ENCODE measurements around the gene NUP37. TPM values are rescaled to one million over a fixed set of nuclear protein-coding genes. Genes with fewer than 3 reads are reported as not detected.
"Not testable (repeated sequence)": the region's sequence is repeated elsewhere in the genome, so short reads cannot be mapped to it uniquely, and the experiment has no call there.

NUP37 gene
- total RNA-seq, 1 donor from 2014 or later, result 7.1 TPM

- Mint-ChIP-seq H3K27ac (ENCODE audit: unreplicated experiment) (no peak overlapping the region), H3K27me3 (ENCODE audit: unreplicated experiment) (peaks cover 1% of the 10 kb centered on the region), H3K36me3 (ENCODE audit: unreplicated experiment) (no peaks in the 10 kb centered on the region)
Observed at GRCh38 chr12:102144221-102144620, 24.3 kb upstream of the NUP37 start.

GRCh38 chr12:102142866-102143373 is 23.0 kb upstream of the NUP37 start:
- H3K4me1 Mint-ChIP-seq (ENCODE audit: low read depth, unreplicated experiment); H3K36me3 Mint-ChIP-seq (ENCODE audit: unreplicated experiment); H3K4me3 Mint-ChIP-seq (ENCODE audit: unreplicated experiment); H3K27me3 Mint-ChIP-seq (ENCODE audit: unreplicated experiment); DNase-seq; H3K27ac Mint-ChIP-seq (ENCODE audit: unreplicated experiment); H3K9me3 Mint-ChIP-seq (ENCODE audit: unreplicated experiment): not testable (repeated sequence)

More at GRCh38 chr12:102144221-102144620, 24.3 kb upstream of the NUP37 start:
- DNase-seq, result no peak
- H3K4me3 Mint-ChIP-seq (ENCODE audit: unreplicated experiment), result no peak overlapping the region
- TF ChIP-seq CTCF (IDR thresholded peaks at IDR 0.05; ENCODE audit: partially characterized antibody, unreplicated experiment), result no peak
- no peaks in the 10 kb centered on the region for H3K9me3 Mint-ChIP-seq (ENCODE audit: unreplicated experiment)
- H3K4me1 Mint-ChIP-seq (ENCODE audit: low read depth, unreplicated experiment), result no peaks in the 10 kb centered on the region

GRCh38 chr12:102137619-102138018 is 17.7 kb upstream of the NUP37 start:
- H3K27ac Mint-ChIP-seq (ENCODE audit: unreplicated experiment); H3K27me3 Mint-ChIP-seq (ENCODE audit: unreplicated experiment); H3K4me3 Mint-ChIP-seq (ENCODE audit: unreplicated experiment); H3K9me3 Mint-ChIP-seq (ENCODE audit: unreplicated experiment); H3K36me3 Mint-ChIP-seq (ENCODE audit: unreplicated experiment); H3K4me1 Mint-ChIP-seq (ENCODE audit: low read depth, unreplicated experiment); DNase-seq: not testable (repeated sequence)

GRCh38 chr12:102131442-102131841 is 11.5 kb upstream of the NUP37 start:
- H3K9me3 Mint-ChIP-seq (ENCODE audit: unreplicated experiment); H3K27ac Mint-ChIP-seq (ENCODE audit: unreplicated experiment); H3K27me3 Mint-ChIP-seq (ENCODE audit: unreplicated experiment); DNase-seq; H3K4me1 Mint-ChIP-seq (ENCODE audit: low read depth, unreplicated experiment); H3K4me3 Mint-ChIP-seq (ENCODE audit: unreplicated experiment); H3K36me3 Mint-ChIP-seq (ENCODE audit: unreplicated experiment): not testable (repeated sequence)

DNA sequence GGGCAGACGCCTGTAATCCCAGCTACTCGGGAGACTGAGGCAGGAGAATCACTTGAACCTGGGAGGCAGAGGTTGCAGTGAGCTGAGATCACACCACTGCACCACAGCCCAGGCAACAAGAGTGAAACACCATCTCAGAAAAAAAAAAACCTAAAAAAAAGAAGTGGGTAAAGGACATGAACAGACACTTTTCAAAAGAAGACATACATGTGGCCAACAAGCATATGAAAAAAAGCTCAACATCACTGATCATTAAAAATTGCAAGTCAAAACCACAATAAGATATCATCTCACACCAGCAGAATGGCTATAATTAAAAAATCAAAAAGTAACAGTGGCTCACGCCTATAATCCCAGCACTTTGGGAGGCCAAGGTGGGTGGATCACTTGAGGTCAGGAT is 10.8 kb upstream of the NUP37 start:
- H3K4me3 Mint-ChIP-seq (ENCODE audit: unreplicated experiment); DNase-seq; H3K27me3 Mint-ChIP-seq (ENCODE audit: unreplicated experiment); H3K27ac Mint-ChIP-seq (ENCODE audit: unreplicated experiment); H3K9me3 Mint-ChIP-seq (ENCODE audit: unreplicated experiment); H3K36me3 Mint-ChIP-seq (ENCODE audit: unreplicated experiment); H3K4me1 Mint-ChIP-seq (ENCODE audit: low read depth, unreplicated experiment): not testable (repeated sequence)

DNA sequence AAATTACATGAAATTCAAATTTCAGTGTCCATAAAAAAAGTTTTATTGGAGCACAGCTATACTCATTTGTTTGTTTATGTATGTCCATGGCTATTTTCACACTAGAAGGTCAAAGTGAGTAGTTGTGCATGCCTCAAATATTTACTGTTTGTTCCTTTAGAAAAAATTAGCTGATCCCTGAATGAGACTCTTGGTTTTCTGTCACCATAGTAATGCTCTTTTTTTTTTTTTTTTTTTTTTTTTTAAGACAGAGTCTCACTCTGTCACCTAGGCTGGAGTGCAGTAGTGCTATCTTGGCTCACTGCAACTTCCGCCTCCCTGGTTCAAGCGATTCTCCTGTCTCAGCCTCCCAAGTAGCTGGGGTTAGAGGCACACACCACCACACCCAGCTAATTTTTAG is 1.4 kb upstream of the NUP37 start:
- H3K27me3 Mint-ChIP-seq (ENCODE audit: unreplicated experiment); H3K27ac Mint-ChIP-seq (ENCODE audit: unreplicated experiment); H3K4me1 Mint-ChIP-seq (ENCODE audit: low read depth, unreplicated experiment); H3K36me3 Mint-ChIP-seq (ENCODE audit: unreplicated experiment); H3K9me3 Mint-ChIP-seq (ENCODE audit: unreplicated experiment); DNase-seq: not testable (repeated sequence)
- peak overlapping the region; percentile 91 for H3K4me3 Mint-ChIP-seq (ENCODE audit: unreplicated experiment)

- no peak overlapping the region for H3K27ac Mint-ChIP-seq (ENCODE audit: unreplicated experiment)
Observed at GRCh38 chr12:102120886-102121285, 972 bp upstream of the NUP37 start.

More at GRCh38 chr12:102120886-102121285, 972 bp upstream of the NUP37 start:
- Mint-ChIP-seq H3K4me1 (ENCODE audit: low read depth, unreplicated experiment) (peaks cover 6% of the 10 kb centered on the region), H3K36me3 (ENCODE audit: unreplicated experiment) (no peaks in the 10 kb centered on the region), H3K9me3 (ENCODE audit: unreplicated experiment) (peaks cover 3% of the 10 kb centered on the region), H3K27me3 (ENCODE audit: unreplicated experiment) (peaks cover 2% of the 10 kb centered on the region), H3K4me3 (ENCODE audit: unreplicated experiment) (peak overlapping the region; percentile 91)
- TF ChIP-seq CTCF (IDR thresholded peaks at IDR 0.05; ENCODE audit: partially characterized antibody, unreplicated experiment), result no peak
- DNase-seq, result no peak
